Neural crest cell (in vitro differentiated cells): ENCODE results near the gene KANK4. TPM values are rescaled to one million over a fixed set of nuclear protein-coding genes. Genes with fewer than 3 reads are reported as not detected.

ENCODE experiments used
- DNase-seq: peaks from one replicate; pipeline ENCODE4 v3.0.0; 2021; ENCODE audit warnings: low read depth, mixed read lengths, low spot score
- H3K27ac Mint-ChIP-seq: one replicate; pipeline ENCODE4 v1.8.0; 2021; ENCODE audit warnings: mild to moderate bottlenecking, mixed read lengths; ENCODE audit not compliant: unreplicated experiment
- H3K27me3 Mint-ChIP-seq: 2 replicates; pipeline ENCODE4 v1.8.0; 2021; ENCODE audit warnings: low read depth, mild to moderate bottlenecking, mixed read lengths
- H3K36me3 Mint-ChIP-seq: 2 replicates; pipeline ENCODE4 v1.8.0; 2021; ENCODE audit warnings: low read depth, mild to moderate bottlenecking, mixed read lengths
- H3K4me1 Mint-ChIP-seq: 2 replicates; pipeline ENCODE4 v1.8.0; 2021; ENCODE audit warnings: mixed read lengths
- H3K4me3 Mint-ChIP-seq: one replicate; pipeline ENCODE4 v1.8.0; 2021; ENCODE audit warnings: mild to moderate bottlenecking, mixed read lengths
- H3K9me3 Mint-ChIP-seq: 2 replicates; pipeline ENCODE4 v1.8.0; 2021; ENCODE audit warnings: mixed read lengths
- CTCF ChIP-seq: fragments of 200-600 bp; sonication (generic); conservative IDR thresholded peaks from 2 replicates; pipeline ENCODE4 v1.5.0; 2021; ENCODE audit warnings: antibody characterized with exemption, mild to moderate bottlenecking
- total RNA-seq: library from RNA; stranded (reverse); gene quantifications from 2 replicates; pipeline ENCODE4 v1.2.1, GENCODE V29; 2021

KANK4 gene
- total RNA-seq, 1 donor from 2014 or later, result 5.4 TPM

DNA sequence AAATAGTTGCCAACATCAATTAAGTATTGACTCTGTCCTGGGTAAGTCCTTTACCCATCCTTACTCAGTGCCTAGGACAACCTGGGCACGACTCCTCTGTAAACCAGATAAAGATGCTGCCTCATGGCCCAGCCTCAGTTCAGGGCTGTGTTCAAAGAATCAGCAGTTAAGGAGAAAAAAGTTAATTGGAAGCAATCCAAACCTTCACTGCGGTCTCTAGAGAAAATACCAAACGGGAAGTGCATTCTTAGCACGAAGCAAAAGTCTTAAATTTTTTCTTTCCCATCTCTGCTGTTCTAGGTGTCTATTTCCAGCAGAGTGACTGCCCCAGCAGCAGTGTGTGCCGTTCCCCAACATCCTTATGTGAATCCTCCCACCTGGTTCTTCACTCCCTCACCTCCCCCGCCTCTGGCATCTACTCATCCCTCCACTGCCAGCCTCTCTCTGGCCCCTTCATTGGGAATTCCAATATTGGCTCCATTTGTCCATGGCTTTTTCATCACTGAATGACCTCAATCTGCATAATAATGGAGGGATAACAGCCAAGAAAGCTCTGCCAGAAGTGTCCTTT lies 23.2 kb downstream of the KANK4 start:
- DNase-seq, result no peak
- TF ChIP-seq CTCF, result no peak
- no peaks in the 10 kb centered on the region for H3K36me3 Mint-ChIP-seq
- peak overlapping the region; percentile 48 for H3K27ac Mint-ChIP-seq
- H3K4me1 Mint-ChIP-seq, result peaks cover 44% of the 10 kb centered on the region
- no peak overlapping the region for H3K4me3 Mint-ChIP-seq
- H3K9me3 Mint-ChIP-seq, result no peaks in the 10 kb centered on the region
- no peaks in the 10 kb centered on the region for H3K27me3 Mint-ChIP-seq

DNA sequence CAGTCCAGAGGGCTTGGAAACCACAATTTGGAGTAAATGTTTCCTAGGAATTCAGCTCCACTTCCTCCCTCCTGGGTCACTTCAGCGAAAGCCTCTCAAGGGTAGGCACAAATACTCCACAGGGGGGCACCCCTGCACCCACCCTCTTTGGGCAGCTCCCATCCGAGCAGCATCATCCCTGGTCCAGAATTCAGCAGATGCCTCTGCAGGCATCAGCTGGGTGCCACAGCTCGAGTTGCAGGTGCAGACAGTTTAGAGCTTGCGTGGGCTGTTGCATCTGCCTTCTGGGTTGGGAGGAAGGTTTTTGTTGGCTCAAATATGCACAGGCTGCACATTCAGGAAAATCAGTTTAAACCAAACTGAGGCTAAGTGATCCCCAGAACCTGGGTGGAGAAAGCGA lies 25.0 kb downstream of the KANK4 start:
- H3K36me3 Mint-ChIP-seq, result no peaks in the 10 kb centered on the region
- no peak overlapping the region for H3K4me3 Mint-ChIP-seq
- peak; percentile 44 for TF ChIP-seq CTCF
- DNase-seq, result no peak
- H3K4me1 Mint-ChIP-seq, result peaks cover 53% of the 10 kb centered on the region
- no peaks in the 10 kb centered on the region for H3K27me3 Mint-ChIP-seq
- H3K9me3 Mint-ChIP-seq, result no peaks in the 10 kb centered on the region
- peak overlapping the region; percentile 80 for H3K27ac Mint-ChIP-seq

- no peak for TF ChIP-seq CTCF
- peaks cover 68% of the 10 kb centered on the region for H3K4me1 Mint-ChIP-seq
- H3K4me3 Mint-ChIP-seq, result peak overlapping the region; percentile 31
- H3K27ac Mint-ChIP-seq, result peak overlapping the region; percentile 91
- H3K36me3 Mint-ChIP-seq, result no peaks in the 10 kb centered on the region
- no peak for DNase-seq
- H3K27me3 Mint-ChIP-seq, result peaks cover 8% of the 10 kb centered on the region
- no peaks in the 10 kb centered on the region for H3K9me3 Mint-ChIP-seq
These were observed 30.6 kb downstream of the KANK4 start for GRCh38 chr1:62288662-62289061.

DNA sequence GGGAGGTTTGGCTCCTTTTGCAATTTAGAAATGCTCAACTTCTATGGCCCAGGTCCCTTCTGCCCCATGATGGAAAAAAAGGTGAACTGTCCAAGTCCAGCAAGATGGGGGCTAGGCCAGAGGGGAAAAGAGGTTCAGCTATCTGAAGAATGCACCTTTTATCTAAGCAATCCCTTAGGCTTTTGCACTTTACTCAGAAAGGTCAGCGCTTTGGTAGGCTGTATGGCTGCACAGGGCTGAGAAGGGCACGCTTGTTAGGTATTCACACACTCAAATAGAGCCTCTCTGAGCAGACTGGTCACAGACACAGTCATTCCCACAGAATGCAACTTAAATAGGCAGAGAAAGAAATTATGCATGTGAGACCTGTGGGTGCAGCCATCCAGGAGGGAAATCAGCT lies 31.0 kb downstream of the KANK4 start:
- Mint-ChIP-seq H3K27ac (peak overlapping the region; percentile 91), H3K4me1 (peaks cover 72% of the 10 kb centered on the region), H3K4me3 (peak overlapping the region; percentile 31), H3K36me3 (no peaks in the 10 kb centered on the region), H3K9me3 (no peaks in the 10 kb centered on the region), H3K27me3 (peaks cover 8% of the 10 kb centered on the region)
- DNase-seq, result no peak
- TF ChIP-seq CTCF, result no peak

- Mint-ChIP-seq H3K36me3 (no peaks in the 10 kb centered on the region), H3K27me3 (peaks cover 8% of the 10 kb centered on the region), H3K9me3 (no peaks in the 10 kb centered on the region), H3K4me1 (peaks cover 79% of the 10 kb centered on the region), H3K27ac (peak overlapping the region; percentile 19), H3K4me3 (peak overlapping the region; percentile 68)
- DNase-seq, result no peak
- TF ChIP-seq CTCF, result no peak
These were observed 32.4 kb downstream of the KANK4 start for GRCh38 chr1:62286786-62287224.
